SK-N-SH (cell line): ENCODE measurements around the gene CBLN3. TPM values are rescaled to one million over a fixed set of nuclear protein-coding genes. Genes with fewer than 3 reads are reported as not detected.

Experiments
- CTCF ChIA-PET: fragments of 300-600, 350-600 bp; formaldehyde crosslinking; extraction: SDS; loops from one replicate; lab custom pipeline; 2021; lab: Yijun Ruan, JAX
- POLR2A ChIA-PET: fragments of 350-600 bp; sonication (Branson Sonifier 250); formaldehyde crosslinking; extraction: SDS; loops from one replicate; lab custom pipeline; 2020; ENCODE audit warnings: antibody characterized with exemption, inconsistent platforms; lab: Yijun Ruan, JAX
- DNase-seq: peaks from one replicate; pipeline ENCODE4 v3.0.0; 2012
- H2AFZ ChIP-seq: fragments of 200-600 bp; sonication (generic); 2 replicates; pipeline ENCODE4 v1.8.1; 2016; ENCODE audit warnings: antibody characterized with exemption, mild to moderate bottlenecking, low read depth
- H3F3A ChIP-seq: fragments of 200-600 bp; sonication (generic); replicated peaks from 2 replicates; pipeline ENCODE3; 2016; ENCODE audit warnings: antibody characterized with exemption, mild to moderate bottlenecking; ENCODE audit not compliant: insufficient read depth
- H3K27ac ChIP-seq, 2 experiments: fragments of 200-500 bp in 1 of 2; fragments of 200-600 bp in 1 of 2; sonication (Bioruptor generic) in 1 of 2; sonication (generic), shearing (Covaris generic) in 1 of 2; 2 replicates each; pipeline versions ENCODE4 v1.5.1 to v1.6.1; 2014 to 2016; ENCODE audit warnings: low read depth in 2 of 2, inconsistent platforms in 1 of 2, low read length in 1 of 2, mild to moderate bottlenecking in 1 of 2, mixed read lengths in 1 of 2
- H3K27me3 ChIP-seq: fragments of 200-600 bp; sonication (generic), shearing (Covaris generic); 2 replicates; pipeline ENCODE4 v1.6.1; 2016; ENCODE audit warnings: mixed run types; ENCODE audit not compliant: insufficient read depth
- H3K36me3 ChIP-seq, 2 experiments: fragments of 200-500 bp in 1 of 2; fragments of 200-600 bp in 1 of 2; sonication (Bioruptor generic) in 1 of 2; sonication (generic) in 1 of 2; replicated peaks in 1 of 2; 2 replicates each; pipeline versions ENCODE3 to v1.5.1; 2014 to 2016; ENCODE audit warnings: low read length in 1 of 2, mild to moderate bottlenecking in 1 of 2; ENCODE audit not compliant: insufficient read depth in 2 of 2, control insufficient read depth in 1 of 2
- H3K4me1 ChIP-seq, 2 experiments: fragments of 200-500 bp in 1 of 2; fragments of 200-600 bp in 1 of 2; sonication (Bioruptor generic) in 1 of 2; sonication (generic), shearing (Covaris generic) in 1 of 2; 2 replicates each; pipeline versions ENCODE4 v1.5.1 to v1.6.1; 2014 to 2016; ENCODE audit warnings: low read depth in 1 of 2, low read length in 1 of 2, mixed run types in 1 of 2; ENCODE audit not compliant: insufficient read depth in 2 of 2, control insufficient read depth in 1 of 2
- H3K4me2 ChIP-seq: fragments of 200-600 bp; sonication (generic), shearing (Covaris generic); 2 replicates; pipeline ENCODE4 v1.6.1; 2017; ENCODE audit warnings: mixed run types
- H3K4me3 ChIP-seq, 2 experiments: fragments of 200-500 bp in 1 of 2; fragments of 200-600 bp in 1 of 2; sonication (Bioruptor generic) in 1 of 2; sonication (generic), shearing (Covaris generic) in 1 of 2; 2 replicates each; pipeline versions ENCODE4 v1.5.1 to v1.8.1; 2014 to 2016; ENCODE audit warnings: low read depth in 2 of 2, inconsistent platforms in 1 of 2, low read length in 1 of 2, mild to moderate bottlenecking in 1 of 2, mixed read lengths in 1 of 2, moderate library complexity in 1 of 2
- H3K79me2 ChIP-seq: fragments of 200-600 bp; sonication (generic); 2 replicates; pipeline ENCODE4 v1.8.1; 2017; ENCODE audit warnings: mild to moderate bottlenecking; ENCODE audit not compliant: insufficient read depth
- H3K9ac ChIP-seq: fragments of 200-600 bp; sonication (generic); 2 replicates; pipeline ENCODE4 v1.6.1; 2017; ENCODE audit warnings: mixed run types
- H3K9me2 ChIP-seq: fragments of 200-600 bp; sonication (generic); 2 replicates; pipeline ENCODE4 v1.6.1; 2017; ENCODE audit warnings: mixed run types
- H3K9me3 ChIP-seq: fragments of 200-600 bp; sonication (generic); 2 replicates; pipeline ENCODE4 v1.6.1; 2017; ENCODE audit warnings: mixed run types, mild to moderate bottlenecking, moderate library complexity
- H4K20me1 ChIP-seq: fragments of 200-600 bp; sonication (generic); 2 replicates; pipeline ENCODE4 v1.6.1; 2017; ENCODE audit warnings: mild to moderate bottlenecking, mixed run types; ENCODE audit not compliant: insufficient read depth
- CHD2 ChIP-seq: fragments of 150-350 bp; IDR thresholded peaks from 2 replicates; pipeline ENCODE4 v1.6.1; 2018; ENCODE audit warnings: low read length; ENCODE audit not compliant: partially characterized antibody
- CTCF ChIP-seq: fragments of 200-600 bp; sonication (generic); IDR thresholded peaks from 2 replicates; pipeline ENCODE4 v1.6.1; 2017; ENCODE audit warnings: antibody characterized with exemption, mild to moderate bottlenecking, moderate library complexity
- EP300 ChIP-seq, 2 experiments: IDR thresholded peaks; 2 replicates each; pipeline versions ENCODE4 v1.4.0 to v1.6.1; 2012; ENCODE audit warnings: borderline replicate concordance in 1 of 2, low read depth in 1 of 2, low read length in 1 of 2
- GABPA ChIP-seq: IDR thresholded peaks from 2 replicates; pipeline ENCODE4 v1.4.0; 2012; ENCODE audit warnings: low read depth, mild to moderate bottlenecking
- MXI1 ChIP-seq: IDR thresholded peaks from 2 replicates; pipeline ENCODE4 v1.6.1; 2012; ENCODE audit warnings: mild to moderate bottlenecking, low read depth, low read length, improper control_type of control experiment
- POLR2AphosphoS5 ChIP-seq: IDR thresholded peaks from 2 replicates; pipeline ENCODE4 v1.6.1; 2012; ENCODE audit warnings: low read depth, low read length
- RFX5 ChIP-seq: IDR thresholded peaks from 2 replicates; pipeline ENCODE4 v1.6.1; 2012; ENCODE audit warnings: mild to moderate bottlenecking, improper control_type of control experiment, low read length
- SIN3A ChIP-seq: IDR thresholded peaks from 2 replicates; pipeline ENCODE4 v1.6.1; 2012; ENCODE audit warnings: low read depth, mild to moderate bottlenecking, low read length, moderate library complexity, borderline replicate concordance
- TAF1 ChIP-seq: IDR thresholded peaks from 2 replicates; pipeline ENCODE4 v1.6.1; 2012; ENCODE audit warnings: low read depth, mild to moderate bottlenecking, low read length, moderate library complexity, borderline replicate concordance
- TEAD4 ChIP-seq: IDR thresholded peaks from 2 replicates; pipeline ENCODE4 v1.4.0; 2012; ENCODE audit warnings: mild to moderate bottlenecking, borderline replicate concordance; ENCODE audit not compliant: insufficient read depth
- USF1 ChIP-seq: IDR thresholded peaks from 2 replicates; pipeline ENCODE4 v1.4.0; 2012; ENCODE audit warnings: low read depth, borderline replicate concordance
- YY1 ChIP-seq: IDR thresholded peaks from 2 replicates; pipeline ENCODE4 v1.4.0; 2012; ENCODE audit warnings: low read depth, mild to moderate bottlenecking
- ZBTB33 ChIP-seq: IDR thresholded peaks from 2 replicates; pipeline ENCODE4 v1.4.0; 2012; ENCODE audit warnings: low read depth, borderline replicate concordance
- WGBS: methylation state at CpG from one replicate; pipeline ENCODE4 v1.1.6; 2017; ENCODE audit warnings: low lambda C conversion rate; 5-methylcytosine and 5-hydroxymethylcytosine counted together
- polyA plus RNA-seq, 3 experiments: library from polyadenylated mRNA; depleted of rRNA; stranded (reverse); fragments of >200 nt; gene quantifications; 2 replicates each; pipeline ENCODE4 v1.2.3, GENCODE V29; 2012
- TF ChIP-seq, protein P1 (sequence below): IDR thresholded peaks from 2 replicates; pipeline ENCODE4 v1.4.0; 2012; ENCODE audit warnings: low read depth
- TF ChIP-seq, protein P2 (sequence below): IDR thresholded peaks from 2 replicates; pipeline ENCODE4; 2012
- TF ChIP-seq, protein P3 (sequence below): fragments of 150-350 bp; IDR thresholded peaks from 2 replicates; pipeline ENCODE4 v1.6.1; 2017; ENCODE audit warnings: antibody characterized with exemption, low read length, low read depth, borderline replicate concordance

Gene CBLN3
- polyA plus RNA-seq, 1 of the 3 experiments (the other 2 are of a cell fraction) = 1.8 TPM

- H3K9ac ChIP-seq = peak overlapping the region; percentile 95
- H3K9me2 ChIP-seq = no peaks in the 10 kb centered on the region
- no peaks in the 10 kb centered on the region for H3K9me3 ChIP-seq
- no peak overlapping the region for H2AFZ ChIP-seq
- no CpG with 5 or more reads among the region's 28 CpGs for WGBS
- peaks cover 17% of the 10 kb centered on the region for H3F3A ChIP-seq
- H3K36me3 ChIP-seq = peaks cover 21 to 22% of the 10 kb centered on the region in 2 experiments
- peaks cover 31% of the 10 kb centered on the region for H3K79me2 ChIP-seq
- ChIA-PET CTCF (interaction anchor here (0.7 to 16.4 kb wide), 23 partner anchors 10 to 192 kb away, joined by 3 to 445 read pairs (median 23); partner anchors contain the start of genes ADCY4, CIDEB, NFATC4 and NYNRIN), POLR2A (interaction anchor here (0.5 to 3.9 kb wide), 10 partner anchors 11 to 1548 kb away, joined by 3 to 37 read pairs (median 6); partner anchors contain the start of genes NFATC4, NYNRIN and TINF2)
- H3K27ac ChIP-seq = peak overlapping the region; percentile 79 to 83
- H3K27me3 ChIP-seq = no peaks in the 10 kb centered on the region
- peak overlapping the region; percentile 71 to 87 for H3K4me3 ChIP-seq
- peak; percentile 93 for DNase-seq
- H4K20me1 ChIP-seq = peaks cover 12% of the 10 kb centered on the region
- H3K4me2 ChIP-seq = peak overlapping the region; percentile 98
- H3K4me1 ChIP-seq = peaks cover 26 to 35% of the 10 kb centered on the region in 2 experiments; a peak in 3 of 4 replicates
- TF ChIP-seq YY1 = 0 out of 2 replicates have a peak, but pooled peaks have one; percentile 5
- TF ChIP-seq ZBTB33 = no peak
- TF ChIP-seq CHD2 = peak; percentile 6
- TF ChIP-seq, protein P1, sequence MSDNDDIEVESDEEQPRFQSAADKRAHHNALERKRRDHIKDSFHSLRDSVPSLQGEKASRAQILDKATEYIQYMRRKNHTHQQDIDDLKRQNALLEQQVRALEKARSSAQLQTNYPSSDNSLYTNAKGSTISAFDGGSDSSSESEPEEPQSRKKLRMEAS = no peak
- 0 out of 2 replicates have a peak, but pooled peaks have one; percentile 27 for TF ChIP-seq TAF1
- 0 out of 2 replicates have a peak, but pooled peaks have one; percentile 12 for TF ChIP-seq MXI1
- TF ChIP-seq GABPA = peak; percentile 6; the same call in 1 of the 2 replicates
Observed at GRCh38 chr14:24430143-24430681, 744 bp upstream of the CBLN3 start.

DNA sequence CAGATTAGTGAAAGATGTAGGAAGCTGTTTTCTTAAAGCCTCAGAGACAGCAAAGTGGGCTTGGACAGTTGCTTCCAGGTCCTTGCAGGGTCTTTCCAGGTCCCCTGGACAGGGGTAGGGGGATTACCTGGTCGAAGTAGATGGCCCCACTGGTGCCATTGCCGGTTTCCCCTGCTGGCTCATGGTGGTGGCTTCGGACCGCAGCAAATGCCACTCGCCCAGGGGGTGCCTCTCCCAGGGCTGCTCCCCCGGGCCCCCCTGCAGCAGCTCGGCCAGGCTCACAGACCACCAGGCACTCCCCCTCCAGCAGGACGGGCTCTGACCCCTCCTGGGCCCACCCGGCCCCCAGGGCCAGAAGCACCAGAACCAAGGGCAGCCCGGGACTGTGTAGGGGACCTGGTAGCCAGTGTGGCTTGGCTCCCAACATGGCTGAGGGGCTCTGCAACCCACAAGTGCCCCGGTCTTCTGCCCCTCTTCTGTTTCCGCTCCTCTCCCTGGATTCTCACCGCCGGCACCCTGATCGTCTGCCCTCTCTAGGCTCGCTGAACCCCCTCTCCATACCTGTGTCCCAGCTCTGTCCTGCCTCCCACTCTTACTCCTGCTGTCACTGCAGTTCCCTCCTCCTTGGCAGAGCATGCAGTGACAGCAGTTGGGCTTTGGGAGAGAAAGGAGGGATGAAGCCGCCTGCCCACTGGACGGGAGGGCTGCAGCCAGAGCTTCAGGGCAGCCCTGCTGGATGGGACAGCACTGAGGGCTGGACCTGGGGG is 657 bp downstream of the CBLN3 start:
- peak overlapping the region; percentile 79 to 83; a peak in 2 of 4 replicates for H3K27ac ChIP-seq
- H3K79me2 ChIP-seq = peaks cover 28% of the 10 kb centered on the region
- no peak overlapping the region for H2AFZ ChIP-seq
- WGBS = 81% methylated on average over 9 of the region's 18 CpGs
- CTCF ChIA-PET = interaction anchor here (1.0 to 16.4 kb wide), 9 partner anchors 8 to 186 kb away, joined by 3 to 445 read pairs (median 6); partner anchors contain the start of genes ADCY4, RIPK3, SDR39U1 and TINF2
- peaks cover 12% of the 10 kb centered on the region for H4K20me1 ChIP-seq
- H3K9me3 ChIP-seq = no peaks in the 10 kb centered on the region
- H3K4me1 ChIP-seq = peaks cover 26 to 35% of the 10 kb centered on the region in 2 experiments; a peak in 3 of 4 replicates
- peaks cover 10% of the 10 kb centered on the region for H3F3A ChIP-seq
- H3K4me2 ChIP-seq = peak overlapping the region; percentile 83
- peak overlapping the region; percentile 95; the same call in 1 of the 2 replicates for H3K9ac ChIP-seq
- H3K9me2 ChIP-seq = no peaks in the 10 kb centered on the region
- no peaks in the 10 kb centered on the region for H3K27me3 ChIP-seq
- no peak for DNase-seq
- H3K36me3 ChIP-seq = peaks cover 17 to 18% of the 10 kb centered on the region in 2 experiments
- peak overlapping the region in 1 of 2 experiments; percentile 87; a peak in 1 of 4 replicates for H3K4me3 ChIP-seq
- POLR2A ChIA-PET = interaction anchor here (3.9 kb wide), 1 partner anchor 63 kb away, joined by 37 read pairs; no protein-coding TSS in a partner anchor
- no peak for TF ChIP-seq POLR2AphosphoS5
- no peak for TF ChIP-seq YY1
- TF ChIP-seq, protein P2, sequence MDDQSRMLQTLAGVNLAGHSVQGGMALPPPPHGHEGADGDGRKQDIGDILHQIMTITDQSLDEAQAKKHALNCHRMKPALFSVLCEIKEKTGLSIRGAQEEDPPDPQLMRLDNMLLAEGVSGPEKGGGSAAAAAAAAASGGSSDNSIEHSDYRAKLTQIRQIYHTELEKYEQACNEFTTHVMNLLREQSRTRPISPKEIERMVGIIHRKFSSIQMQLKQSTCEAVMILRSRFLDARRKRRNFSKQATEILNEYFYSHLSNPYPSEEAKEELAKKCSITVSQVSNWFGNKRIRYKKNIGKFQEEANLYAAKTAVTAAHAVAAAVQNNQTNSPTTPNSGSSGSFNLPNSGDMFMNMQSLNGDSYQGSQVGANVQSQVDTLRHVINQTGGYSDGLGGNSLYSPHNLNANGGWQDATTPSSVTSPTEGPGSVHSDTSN = no peak
- TF ChIP-seq USF1 = no peak
- no peak for TF ChIP-seq SIN3A
- no peak for TF ChIP-seq CTCF
- TF ChIP-seq, protein P3, sequence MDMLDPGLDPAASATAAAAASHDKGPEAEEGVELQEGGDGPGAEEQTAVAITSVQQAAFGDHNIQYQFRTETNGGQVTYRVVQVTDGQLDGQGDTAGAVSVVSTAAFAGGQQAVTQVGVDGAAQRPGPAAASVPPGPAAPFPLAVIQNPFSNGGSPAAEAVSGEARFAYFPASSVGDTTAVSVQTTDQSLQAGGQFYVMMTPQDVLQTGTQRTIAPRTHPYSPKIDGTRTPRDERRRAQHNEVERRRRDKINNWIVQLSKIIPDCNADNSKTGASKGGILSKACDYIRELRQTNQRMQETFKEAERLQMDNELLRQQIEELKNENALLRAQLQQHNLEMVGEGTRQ = no peak
- no peak for TF ChIP-seq TEAD4
- no peak for TF ChIP-seq RFX5
- no peak for TF ChIP-seq EP300 (IDR thresholded peaks at IDR 0.05; ENCODE audit: borderline replicate concordance in 1 of 2, low read depth in 1 of 2, low read length in 1 of 2)
